Measurements from ENCODE around the gene ZSCAN12.

The ZSCAN12 gene

GRCh38 chr6:28353981-28354676 lies 45.4 kb downstream of the ZSCAN12 start:
- peak; percentile 97 for DNase-seq

- peak; percentile 66 for DNase-seq
Observed at GRCh38 chr6:28353356-28353755, 46.2 kb downstream of the ZSCAN12 start.

- DNase-seq: no peak
Observed at GRCh38 chr6:28351493-28351925, 48.0 kb downstream of the ZSCAN12 start.

GRCh38 chr6:28351087-28351486 lies 48.5 kb downstream of the ZSCAN12 start:
- peak; percentile 58 for DNase-seq

- DNase-seq: peak; percentile 97
Observed at GRCh38 chr6:28349892-28350737, 49.4 kb downstream of the ZSCAN12 start, which contains the start of gene ZKSCAN3. ZKSCAN3 (plus strand) TSS chr6:28349947; CDS start chr6:28359587, 9,640 bp downstream.

- no peak for DNase-seq
Observed at GRCh38 chr6:28349344-28349891, 50.1 kb downstream of the ZSCAN12 start.

- DNase-seq: no peak
Observed at GRCh38 chr6:28347119-28347518, 52.4 kb downstream of the ZSCAN12 start.

- no peak for DNase-seq
Observed at GRCh38 chr6:28345201-28345600, 54.3 kb downstream of the ZSCAN12 start.

- no peak for DNase-seq
Observed at GRCh38 chr6:28343898-28344677, 55.5 kb downstream of the ZSCAN12 start.

GRCh38 chr6:28340310-28341095 lies 59.0 kb downstream of the ZSCAN12 start:
- no peak for DNase-seq

- DNase-seq: peak; percentile 29
Observed at GRCh38 chr6:28337121-28337520, 62.4 kb downstream of the ZSCAN12 start.

- peak; percentile 82 for DNase-seq
Observed at GRCh38 chr6:28336284-28337120, 63.0 kb downstream of the ZSCAN12 start.

GRCh38 chr6:28335564-28336283 lies 63.8 kb downstream of the ZSCAN12 start, which contains the start of gene ZSCAN31:
ZSCAN31 (minus strand) TSS chr6:28336148; CDS start chr6:28329683, 6,465 bp downstream.
- peak; percentile 98 for DNase-seq

- no peak for DNase-seq
Observed at GRCh38 chr6:28335040-28335563, 64.4 kb downstream of the ZSCAN12 start.

GRCh38 chr6:28334286-28335039 lies 65.1 kb downstream of the ZSCAN12 start:
- no peak for DNase-seq

- no peak for DNase-seq
Observed at GRCh38 chr6:28333599-28334018, 65.9 kb downstream of the ZSCAN12 start.

GRCh38 chr6:28333047-28333446 lies 66.5 kb downstream of the ZSCAN12 start:
- no peak for DNase-seq

- DNase-seq: no peak
Observed at GRCh38 chr6:28330041-28330440, 69.5 kb downstream of the ZSCAN12 start.

Data from DMS53 (cell line).